Right lobe of liver (tissue), 6 donors: Measurements from ENCODE around the gene ADGRL2. TPM values are rescaled to one million over a fixed set of nuclear protein-coding genes. Genes with fewer than 3 reads are reported as not detected.

Experiments
- ATAC-seq, 4 donors: fragments of 200-7000 bp; cut with Tn5 transposase; one replicate each; pipeline ENCODE4 v1.9.1; 2020; ENCODE audit warnings: mild to moderate bottlenecking in 4 of 4, moderate library complexity in 4 of 4
- DNase-seq, 3 donors: peaks; one replicate each; pipeline ENCODE4 v3.0.0-alpha.2; 2020
- H3K27ac ChIP-seq, 3 donors: fragments of 200-600 bp; one replicate each; pipeline ENCODE4 v1.8.0; 2022
- H3K27me3 ChIP-seq, 2 donors: fragments of 200-600 bp; one replicate each; pipeline ENCODE4 v1.8.0; 2022
- H3K36me3 ChIP-seq, 4 donors: fragments of 200-600 bp; sonication (generic) in 1 of 4; one replicate each; pipeline versions ENCODE4 v1.5.1 to v1.8.0; 2017 to 2022; ENCODE audit warnings: control low read depth in 1 of 4
- H3K4me1 ChIP-seq, 4 donors: fragments of 200-600 bp; sonication (generic) in 1 of 4; one replicate each; pipeline versions ENCODE4 v1.5.1 to v1.8.0; 2017 to 2022; ENCODE audit warnings: control low read depth in 1 of 4
- H3K4me3 ChIP-seq, 3 donors: fragments of 200-600 bp; one replicate each; pipeline ENCODE4 v1.8.0; 2022
- H3K9me3 ChIP-seq, 4 donors: fragments of 200-600 bp; sonication (generic) in 1 of 4; one replicate each; pipeline versions ENCODE4 v1.5.1 to v1.8.0; 2017 to 2022; ENCODE audit warnings: control low read depth in 1 of 4
- POLR2A ChIP-seq: fragments of 450-650 bp; IDR thresholded peaks from one replicate; pipeline ENCODE4 v1.6.1; 2017; ENCODE audit warnings: antibody characterized with exemption, mild to moderate bottlenecking
- WGBS: methylation state at CpG from one replicate; pipeline ENCODE4 v1.1.6; 2018; ENCODE audit warnings: low coverage, low lambda C conversion rate; ENCODE audit not compliant: insufficient coverage; ENCODE audit errors: missing lambda C conversion rate; 5-methylcytosine and 5-hydroxymethylcytosine counted together
- intact Hi-C, 2 donors: fragments of 100-400 bp; cut with DNase I; formaldehyde crosslinking; loops; one replicate each; pipeline versions ENCODE4 v1.11.2 to v1.14.1; 2022
- total RNA-seq, 6 experiments: library from RNA; depleted of rRNA in 2 of 6; stranded (reverse); fragments of >200 nt in 2 of 6; fragmentation: NEBNext Ultra II Directional in 3 of 6; extraction: Animal tissue kit (Norgen Biotek cat#: 25700) in 3 of 6; gene quantifications; one replicate each; pipeline versions ENCODE4 v1.1.0 to v1.2.4, GENCODE V29; 2016 to 2023
- TF ChIP-seq, protein P1 (sequence below), 4 donors: fragments of 200-600 bp in 3 of 4; fragments of 450-650 bp in 1 of 4; IDR thresholded peaks; one replicate each; pipeline versions ENCODE4 v1.5.1 to v1.8.0; 2016 to 2022; ENCODE audit warnings: antibody characterized with exemption in 4 of 4, mild to moderate bottlenecking in 2 of 4
- donor health status: DM: no; HTN: yes; CAD: no.
- donor health status: DM: no; HTN: no; CAD: no.
- donor health status: DM: no; HTN: no; CAD: no.
- donor health status: DM: no; HTN: yes; CAD: no.
- donor health status: DM: no; HTN: yes; CAD: no.

ADGRL2 gene
- total RNA-seq, 6 experiments from 2014 or later = 38.0 to 72.3 (median 51.2) TPM

DNA sequence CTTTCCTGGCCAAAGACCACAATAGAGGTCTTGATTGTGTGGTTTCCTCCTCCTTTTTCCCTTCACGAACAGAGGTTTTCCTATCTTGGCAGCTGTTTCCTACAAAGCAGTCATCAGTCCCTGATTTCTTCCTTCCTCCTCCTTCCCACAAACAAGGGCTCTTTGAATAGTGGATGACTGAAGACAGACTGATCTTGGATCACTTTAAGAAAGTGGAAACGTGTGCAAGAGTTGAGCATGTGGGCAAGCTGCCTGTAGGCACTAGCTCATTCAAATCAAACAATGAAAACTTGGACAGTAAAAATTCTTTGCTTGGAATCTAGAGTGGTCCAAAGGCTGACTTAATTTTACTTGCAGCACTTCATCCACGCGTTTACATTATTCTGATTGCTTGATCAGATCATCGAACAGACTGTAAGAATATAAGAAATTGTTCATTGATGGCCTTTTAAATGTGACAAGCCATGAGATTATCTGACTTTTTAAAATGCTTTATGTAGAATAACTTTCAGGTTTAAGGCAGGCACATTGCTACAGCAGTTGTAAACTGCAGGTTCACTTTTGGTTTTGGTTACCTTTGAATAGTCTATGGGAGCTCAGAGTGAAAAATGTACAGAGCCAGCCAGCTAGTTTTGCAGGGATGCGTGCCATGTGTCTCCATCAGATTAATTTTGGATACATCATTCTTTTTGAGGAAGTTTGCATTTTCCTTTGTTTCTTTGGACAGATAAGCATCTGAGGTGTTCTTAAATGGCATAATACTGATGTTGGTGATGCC is 34.4 kb downstream of the ADGRL2 start:
- no peak overlapping the region for H3K4me3 ChIP-seq
- peaks cover 0 to 25% (median 0%) of the 10 kb centered on the region in 4 donors for H3K4me1 ChIP-seq
- no peaks in the 10 kb centered on the region for H3K9me3 ChIP-seq
- no peak overlapping the region for H3K27ac ChIP-seq
- WGBS = 36% methylated on average over 6 of the region's 6 CpGs
- TF ChIP-seq, protein P1, sequence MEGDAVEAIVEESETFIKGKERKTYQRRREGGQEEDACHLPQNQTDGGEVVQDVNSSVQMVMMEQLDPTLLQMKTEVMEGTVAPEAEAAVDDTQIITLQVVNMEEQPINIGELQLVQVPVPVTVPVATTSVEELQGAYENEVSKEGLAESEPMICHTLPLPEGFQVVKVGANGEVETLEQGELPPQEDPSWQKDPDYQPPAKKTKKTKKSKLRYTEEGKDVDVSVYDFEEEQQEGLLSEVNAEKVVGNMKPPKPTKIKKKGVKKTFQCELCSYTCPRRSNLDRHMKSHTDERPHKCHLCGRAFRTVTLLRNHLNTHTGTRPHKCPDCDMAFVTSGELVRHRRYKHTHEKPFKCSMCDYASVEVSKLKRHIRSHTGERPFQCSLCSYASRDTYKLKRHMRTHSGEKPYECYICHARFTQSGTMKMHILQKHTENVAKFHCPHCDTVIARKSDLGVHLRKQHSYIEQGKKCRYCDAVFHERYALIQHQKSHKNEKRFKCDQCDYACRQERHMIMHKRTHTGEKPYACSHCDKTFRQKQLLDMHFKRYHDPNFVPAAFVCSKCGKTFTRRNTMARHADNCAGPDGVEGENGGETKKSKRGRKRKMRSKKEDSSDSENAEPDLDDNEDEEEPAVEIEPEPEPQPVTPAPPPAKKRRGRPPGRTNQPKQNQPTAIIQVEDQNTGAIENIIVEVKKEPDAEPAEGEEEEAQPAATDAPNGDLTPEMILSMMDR (IDR thresholded peaks at IDR 0.05) = no peak
- TF ChIP-seq POLR2A = no peak
- no peaks in the 10 kb centered on the region for H3K27me3 ChIP-seq
- DNase-seq = no peak
- no peaks in the 10 kb centered on the region for H3K36me3 ChIP-seq
- intact Hi-C loops = no loop called here
- peak; percentile 48 to 83 (median 80) for ATAC-seq

DNA sequence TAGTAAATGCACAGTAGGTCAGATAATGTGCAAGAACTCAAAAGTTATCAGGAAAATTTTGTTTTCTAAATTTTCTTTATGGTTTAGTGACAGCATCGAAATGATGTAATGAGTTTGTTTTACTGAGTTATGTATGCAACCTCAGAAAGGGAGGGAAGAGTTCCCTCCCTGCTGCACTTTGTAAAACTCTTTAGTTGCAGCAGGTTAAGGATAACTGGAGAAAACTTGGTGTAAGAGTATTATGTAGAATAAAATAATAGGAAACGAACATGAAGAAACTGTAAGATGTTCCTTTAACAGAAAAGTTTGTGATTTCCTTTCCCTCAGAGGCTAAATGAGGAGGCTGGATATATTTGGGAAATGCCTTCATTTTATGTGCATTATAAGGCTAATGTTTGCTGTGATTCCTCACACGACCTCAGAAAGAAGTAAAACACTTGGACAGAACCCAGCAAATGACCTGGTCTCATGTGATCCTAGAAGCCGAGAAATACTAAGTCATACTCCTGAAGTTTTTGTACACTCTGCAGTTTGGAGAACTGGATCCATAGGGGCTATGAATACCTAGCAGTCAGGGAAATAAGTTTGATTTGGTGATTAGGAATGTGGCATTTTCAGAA is 35.4 kb downstream of the ADGRL2 start:
- intact Hi-C loops = no loop called here
- 47% methylated on average over 4 of the region's 4 CpGs for WGBS
- H3K9me3 ChIP-seq = no peaks in the 10 kb centered on the region
- peak; percentile 30 to 49 (median 43) for ATAC-seq
- H3K36me3 ChIP-seq = no peaks in the 10 kb centered on the region
- no peak for DNase-seq
- H3K4me1 ChIP-seq = peaks cover 0 to 23% (median 0%) of the 10 kb centered on the region in 4 donors
- no peak overlapping the region for H3K4me3 ChIP-seq
- no peak overlapping the region for H3K27ac ChIP-seq
- H3K27me3 ChIP-seq = no peaks in the 10 kb centered on the region
- TF ChIP-seq, protein P1 (IDR thresholded peaks at IDR 0.05) = no peak
- TF ChIP-seq POLR2A = no peak

- intact Hi-C loops = no loop called here
- WGBS = 80% methylated on average over 1 of the region's 2 CpGs
- peak in 2 of 4 donors; percentile 41 to 58 for ATAC-seq
Observed at GRCh38 chr1:81838600-81839218, 38.0 kb downstream of the ADGRL2 start.

GRCh38 chr1:81840805-81841204 is 40.1 kb downstream of the ADGRL2 start:
- Histone ChIP-seq H3K27ac (no peak overlapping the region), H3K27me3 (no peaks in the 10 kb centered on the region), H3K4me3 (no peak overlapping the region), H3K36me3 (no peaks in the 10 kb centered on the region), H3K4me1 (peaks cover 0 to 7% (median 0%) of the 10 kb centered on the region in 4 donors), H3K9me3 (no peaks in the 10 kb centered on the region)
- intact Hi-C loops = no loop called here
- 96% methylated on average over 1 of the region's 1 CpG for WGBS
- no peak for DNase-seq
- no peak for ATAC-seq
- no peak for TF ChIP-seq POLR2A
- TF ChIP-seq, protein P1 (IDR thresholded peaks at IDR 0.05) = no peak

More at GRCh38 chr1:81838600-81839218, 38.0 kb downstream of the ADGRL2 start:
- DNase-seq = no peak
- no peak overlapping the region for H3K4me3 ChIP-seq
- TF ChIP-seq, protein P1 (IDR thresholded peaks at IDR 0.05) = no peak
- TF ChIP-seq POLR2A = no peak
- H3K9me3 ChIP-seq = no peaks in the 10 kb centered on the region
- H3K27me3 ChIP-seq = no peaks in the 10 kb centered on the region
- no peak overlapping the region for H3K27ac ChIP-seq
- no peaks in the 10 kb centered on the region for H3K36me3 ChIP-seq
- peaks cover 0 to 17% (median 0%) of the 10 kb centered on the region in 4 donors for H3K4me1 ChIP-seq
